KOPT-K1 (cell line): ENCODE data around the gene ZW10.
"Not testable (repeated sequence)": the region's sequence is repeated elsewhere in the genome, so short reads cannot be mapped to it uniquely, and the experiment has no call there.

ENCODE experiments used
- H3K27ac ChIP-seq: fragments of 200-600 bp; sonication (generic); 2 replicates; pipeline ENCODE4 v1.5.1; 2016; ENCODE audit warnings: antibody characterized with exemption, mild to moderate bottlenecking, low read depth, low read length; ENCODE audit not compliant: poor library complexity, severe bottlenecking
- H3K36me3 ChIP-seq: fragments of 200-600 bp; sonication (generic); 2 replicates; pipeline ENCODE4 v1.5.1; 2017; ENCODE audit warnings: antibody characterized with exemption, mild to moderate bottlenecking, low read length, moderate library complexity; ENCODE audit not compliant: insufficient read depth
- H3K9me3 ChIP-seq: fragments of 200-600 bp; sonication (generic); 2 replicates; pipeline ENCODE4 v1.5.1; 2017; ENCODE audit warnings: antibody characterized with exemption, low read length, mild to moderate bottlenecking; ENCODE audit not compliant: insufficient read depth, poor library complexity, severe bottlenecking

Gene ZW10

GRCh38 chr11:113724778-113725177 is 48.7 kb downstream of the ZW10 start:
- no peak overlapping the region for H3K27ac ChIP-seq
- no peaks in the 10 kb centered on the region for H3K36me3 ChIP-seq
- H3K9me3 ChIP-seq = no peaks in the 10 kb centered on the region

DNA sequence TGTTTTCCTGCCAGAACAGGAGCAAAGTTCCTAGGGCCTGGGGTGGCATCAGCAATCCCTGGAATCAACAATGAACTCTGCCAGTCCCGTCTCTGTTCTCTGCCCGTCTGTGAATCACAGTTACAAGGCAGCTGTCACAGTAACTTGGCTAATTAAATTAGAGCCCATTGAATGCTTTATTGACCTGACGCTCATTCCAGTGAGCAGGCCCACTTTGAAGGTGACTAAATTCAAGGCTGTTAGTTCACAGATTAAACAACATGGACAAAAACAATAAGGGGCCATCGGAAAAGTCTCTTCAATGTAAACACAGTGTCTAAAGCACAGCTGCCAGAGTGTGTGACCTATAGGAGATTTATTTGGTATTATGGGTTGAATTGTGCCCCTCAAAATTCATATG is 49.7 kb downstream of the ZW10 start:
- Histone ChIP-seq H3K9me3 (no peaks in the 10 kb centered on the region), H3K36me3 (no peaks in the 10 kb centered on the region), H3K27ac (no peak overlapping the region)

- no peaks in the 10 kb centered on the region for H3K36me3 ChIP-seq
- no peaks in the 10 kb centered on the region for H3K9me3 ChIP-seq
- no peak overlapping the region for H3K27ac ChIP-seq
Measured at GRCh38 chr11:113722934-113723333, 50.6 kb downstream of the ZW10 start.

DNA sequence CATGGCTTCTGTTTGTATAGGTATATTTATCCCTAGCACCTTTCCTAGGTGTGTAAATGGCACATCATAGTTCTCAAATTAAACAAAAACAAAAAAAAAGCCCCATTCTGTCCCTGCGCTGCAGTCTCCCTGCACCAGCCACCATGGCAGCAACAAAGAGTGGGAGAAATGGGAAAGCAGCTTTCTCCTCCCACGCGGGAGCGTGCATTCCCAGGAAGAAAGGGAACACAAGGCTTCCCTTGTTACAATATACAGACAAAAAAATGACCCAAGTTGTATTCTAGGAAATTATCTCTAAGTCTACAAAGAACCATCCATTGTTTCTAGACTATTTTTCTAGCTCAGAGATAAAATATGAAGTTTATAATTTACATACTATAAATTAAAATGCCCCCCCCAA is 51.3 kb downstream of the ZW10 start:
- Histone ChIP-seq H3K36me3 (no peaks in the 10 kb centered on the region), H3K27ac (no peak overlapping the region), H3K9me3 (no peaks in the 10 kb centered on the region)

DNA sequence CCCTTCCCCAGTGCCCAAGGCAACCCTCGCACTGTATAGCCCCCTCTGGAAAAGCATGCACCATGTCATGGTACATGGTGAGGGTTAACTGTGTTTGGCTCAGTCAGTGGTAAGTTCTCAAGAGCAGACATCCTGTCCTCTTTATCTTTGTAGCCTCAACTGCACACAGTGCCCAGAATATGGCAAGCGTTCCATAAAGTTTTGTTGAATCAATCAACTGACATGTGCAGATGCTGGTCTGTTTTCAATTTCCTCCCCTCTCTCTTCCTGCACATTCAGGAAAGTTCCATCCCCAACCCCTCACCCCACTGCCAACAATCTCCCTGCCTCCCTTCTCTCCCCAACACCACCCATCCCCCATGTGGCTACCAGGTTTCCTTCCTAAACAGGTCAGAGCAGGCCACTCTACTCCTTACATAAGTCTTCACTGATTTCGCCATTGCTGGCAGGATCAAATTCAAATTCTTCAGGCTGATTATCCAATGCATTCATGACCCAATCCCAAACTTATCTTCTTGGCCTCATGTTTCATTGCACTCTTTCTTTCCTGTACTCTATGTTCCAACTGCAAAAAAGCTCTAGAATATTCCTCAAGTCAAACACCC is 51.9 kb downstream of the ZW10 start:
- no peaks in the 10 kb centered on the region for H3K9me3 ChIP-seq
- no peaks in the 10 kb centered on the region for H3K36me3 ChIP-seq
- no peak overlapping the region for H3K27ac ChIP-seq

DNA sequence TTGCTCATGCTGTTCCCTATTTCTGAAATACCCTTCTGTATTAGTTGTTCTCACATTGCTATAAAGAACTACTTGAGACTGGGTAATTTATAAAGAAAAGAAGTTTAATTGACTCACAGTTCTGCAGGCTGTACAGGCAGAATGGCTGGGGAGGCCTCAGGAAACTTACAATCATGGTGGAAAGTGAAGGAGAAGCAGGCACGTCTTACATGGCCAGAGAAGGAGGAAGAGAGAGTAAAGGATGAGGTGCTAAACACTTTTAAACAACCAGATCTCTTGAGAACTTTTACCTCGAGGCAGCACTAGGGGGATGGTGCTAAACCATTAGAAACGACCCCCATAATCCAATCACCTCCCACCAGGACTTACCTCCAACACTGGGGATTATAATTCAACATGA is 53.0 kb downstream of the ZW10 start:
- H3K36me3 ChIP-seq, H3K9me3 ChIP-seq: not testable (repeated sequence)

DNA sequence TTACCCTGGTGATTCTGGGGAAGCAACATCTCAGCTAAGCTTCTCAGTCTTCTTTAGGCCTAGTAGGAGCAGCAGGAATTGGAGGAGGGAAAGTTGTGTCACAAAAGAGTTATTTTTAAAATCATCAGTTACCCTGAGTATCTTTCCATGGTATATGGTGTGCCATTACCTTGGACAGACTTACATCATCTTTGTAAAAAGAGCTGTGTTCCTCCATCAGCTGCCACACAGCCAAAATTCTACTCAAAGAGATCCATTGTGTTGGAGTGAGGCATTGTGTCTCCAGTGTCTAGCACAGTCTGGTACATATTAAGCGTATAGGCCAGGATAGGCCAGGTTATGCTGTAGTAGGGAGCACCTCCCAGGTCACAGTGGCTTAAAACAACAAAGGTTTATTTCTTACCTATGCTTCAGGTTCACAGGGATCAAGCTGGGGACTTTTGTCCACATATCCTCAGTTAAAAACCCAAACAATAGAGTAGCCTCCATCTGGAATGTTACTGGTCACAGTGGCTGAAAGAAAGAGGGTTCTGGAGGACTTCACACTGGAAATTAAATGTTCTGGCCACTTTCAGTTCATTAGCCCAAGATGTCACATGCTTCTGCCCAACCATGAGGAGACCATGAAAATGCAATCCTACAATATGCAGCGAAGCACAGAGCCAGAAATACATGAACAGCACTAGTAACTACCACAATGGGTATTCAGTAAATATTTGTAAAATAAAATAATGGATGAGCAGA is 57.4 kb downstream of the ZW10 start:
- Histone ChIP-seq H3K27ac (no peak overlapping the region), H3K9me3 (no peaks in the 10 kb centered on the region), H3K36me3 (no peaks in the 10 kb centered on the region)

More for the DNA sequence above, 53.0 kb downstream of the ZW10 start:
- H3K27ac ChIP-seq = not testable (repeated sequence)

- Histone ChIP-seq H3K9me3 (no peaks in the 10 kb centered on the region), H3K36me3 (no peaks in the 10 kb centered on the region), H3K27ac (no peak overlapping the region)
Measured at GRCh38 chr11:113715273-113715672, 58.2 kb downstream of the ZW10 start.

DNA sequence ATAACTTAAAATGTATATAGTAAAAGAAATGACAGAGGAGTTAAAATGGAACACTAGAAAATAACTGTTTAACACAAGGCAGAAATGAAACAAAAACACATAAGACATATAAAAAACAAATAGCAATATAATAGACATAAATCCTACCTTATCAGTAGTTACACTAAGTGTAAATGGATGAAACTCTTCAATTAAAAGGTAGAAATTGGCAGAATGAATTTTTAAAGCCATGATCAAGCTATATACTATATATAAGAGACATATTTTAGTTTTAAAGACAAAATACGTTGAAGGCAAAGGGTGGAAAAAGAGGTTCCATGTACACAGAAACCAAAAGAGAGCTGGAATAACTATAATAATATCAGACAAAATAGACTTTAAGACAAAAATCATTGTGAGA is 62.5 kb downstream of the ZW10 start:
- Histone ChIP-seq H3K9me3 (peaks cover 8% of the 10 kb centered on the region), H3K27ac (no peak overlapping the region), H3K36me3 (no peaks in the 10 kb centered on the region)

DNA sequence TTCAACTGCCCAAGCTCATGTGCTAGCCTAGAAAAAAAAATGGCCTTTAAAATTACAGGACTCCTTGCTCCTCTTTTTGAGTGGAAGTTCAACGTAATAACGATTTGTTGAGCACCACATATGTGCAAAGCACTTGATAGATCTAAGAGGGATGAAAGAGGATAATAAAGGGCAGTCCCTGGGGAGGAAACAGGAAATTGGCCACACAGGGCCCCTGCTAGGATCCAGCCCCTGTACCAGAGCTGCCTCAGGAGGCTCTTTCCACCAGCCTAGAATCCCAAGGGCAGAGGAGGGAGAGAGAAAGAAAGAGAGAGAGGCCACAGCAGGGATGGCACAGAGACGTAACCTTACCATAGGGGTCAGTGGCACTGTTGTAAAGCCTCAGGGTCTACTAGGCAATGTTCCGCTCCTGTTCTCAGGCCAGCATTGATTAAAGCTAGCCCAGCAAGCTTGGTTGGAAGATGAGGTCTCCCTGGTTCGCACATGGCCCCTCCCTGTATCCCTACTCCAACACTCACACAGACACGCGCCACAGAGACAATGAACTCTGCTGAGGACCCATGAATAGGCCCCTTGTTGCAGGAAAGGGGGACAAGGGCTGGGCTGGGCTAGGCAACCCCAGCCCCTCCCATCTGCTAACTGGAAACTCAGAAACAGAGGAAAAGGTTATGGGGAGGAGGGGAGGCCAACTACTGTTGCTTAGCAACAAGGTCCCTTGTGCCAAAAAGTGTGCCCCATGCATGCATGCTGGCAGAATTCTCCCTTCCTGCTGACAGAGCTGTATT is 67.4 kb downstream of the ZW10 start, which contains the start of gene TMPRSS5:
TMPRSS5 (minus strand) TSS at position 438 of the 785 bp plus-strand sequence; CDS start at position 354, 84 bp downstream.
- no peaks in the 10 kb centered on the region for H3K36me3 ChIP-seq
- no peak within 1 kb of the TSS for H3K27ac ChIP-seq
- H3K9me3 ChIP-seq = peaks cover 8% of the 10 kb centered on the region

GRCh38 chr11:113703551-113703950 is 69.9 kb downstream of the ZW10 start:
- not testable (repeated sequence) for H3K36me3 ChIP-seq, H3K27ac ChIP-seq, H3K9me3 ChIP-seq

GRCh38 chr11:113701491-113701890 is 72.0 kb downstream of the ZW10 start:
- no peak overlapping the region for H3K27ac ChIP-seq
- no peaks in the 10 kb centered on the region for H3K36me3 ChIP-seq
- no peaks in the 10 kb centered on the region for H3K9me3 ChIP-seq

- Histone ChIP-seq H3K36me3 (no peaks in the 10 kb centered on the region), H3K9me3 (no peaks in the 10 kb centered on the region), H3K27ac (no peak overlapping the region)
Measured at GRCh38 chr11:113698515-113698914, 75.0 kb downstream of the ZW10 start.

- Histone ChIP-seq H3K27ac (no peak overlapping the region), H3K36me3 (no peaks in the 10 kb centered on the region)
Measured at GRCh38 chr11:113697756-113698407, 75.6 kb downstream of the ZW10 start.

DNA sequence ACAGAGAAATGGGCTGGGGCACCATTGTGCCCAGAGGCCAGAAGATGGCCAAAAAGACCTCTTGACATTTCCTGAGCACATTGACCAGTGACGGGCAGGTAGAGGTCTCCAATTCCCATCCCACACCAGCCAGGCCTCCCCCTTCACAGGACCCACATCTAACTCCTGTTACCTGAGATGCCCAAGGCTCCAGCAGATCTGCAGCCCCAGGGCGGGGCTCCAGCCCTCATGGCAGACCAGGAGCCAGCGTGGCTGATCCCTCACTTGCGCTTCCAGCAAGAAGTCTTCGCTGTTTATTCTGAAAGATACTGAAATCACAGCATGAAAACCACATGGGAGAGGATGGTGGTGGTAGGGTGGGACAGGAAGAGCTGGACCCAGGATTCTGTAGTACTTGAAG is 76.4 kb downstream of the ZW10 start:
- H3K27ac ChIP-seq = no peak overlapping the region
- no peaks in the 10 kb centered on the region for H3K36me3 ChIP-seq
- H3K9me3 ChIP-seq = no peaks in the 10 kb centered on the region

More at GRCh38 chr11:113697756-113698407, 75.6 kb downstream of the ZW10 start:
- H3K9me3 ChIP-seq = no peaks in the 10 kb centered on the region
